ENCODE results near the gene ZSWIM8. TPM values are rescaled to one million over a fixed set of nuclear protein-coding genes. Genes with fewer than 3 reads are reported as not detected.

Gene ZSWIM8
- total and polyA plus RNA-seq, 2 of the 8 experiments (the other 6 are each of a cell fraction or from before 2014, with no cell fraction given), result 44.7 to 99.7 TPM

GRCh38 chr10:73819081-73819480 lies 33.7 kb downstream of the ZSWIM8 start (continued):
- TF ChIP-seq, protein P1, sequence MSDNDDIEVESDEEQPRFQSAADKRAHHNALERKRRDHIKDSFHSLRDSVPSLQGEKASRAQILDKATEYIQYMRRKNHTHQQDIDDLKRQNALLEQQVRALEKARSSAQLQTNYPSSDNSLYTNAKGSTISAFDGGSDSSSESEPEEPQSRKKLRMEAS (IDR thresholded peaks at IDR 0.05), result no peak
- TF ChIP-seq POLR2A (IDR thresholded peaks at IDR 0.05; ENCODE audit: control extremely low read depth in 1 of 2, low read depth in 2 of 2, low read length in 2 of 2) (no peak), TBP (IDR thresholded peaks at IDR 0.05; ENCODE audit: low read depth, low read length) (no peak), ATF3 (IDR thresholded peaks at IDR 0.05; ENCODE audit: insufficient read depth, low read depth, low read length) (no peak), CHD2 (IDR thresholded peaks at IDR 0.05; ENCODE audit: low read length) (no peak)
